A673 (cell line): ENCODE data around the gene RNF208. TPM values are rescaled to one million over a fixed set of nuclear protein-coding genes. Genes with fewer than 3 reads are reported as not detected.
"Not testable (repeated sequence)": the region's sequence is repeated elsewhere in the genome, so short reads cannot be mapped to it uniquely, and the experiment has no call there.

Source experiments
- BruUV-seq: library from RNA; stranded (reverse); fragments of 400-500 nt; replicated peaks from 2 replicates; lab custom pipeline; 2021; lab: Mats Ljungman, UMichigan
- CTCF ChIA-PET: fragments of 300-600 bp; sonication (Branson Sonifier 250); formaldehyde crosslinking; loops from one replicate; lab custom pipeline; 2022; ENCODE audit warnings: antibody characterized with exemption; lab: Charles Lee
- POLR2A ChIA-PET: fragments of 300-600 bp; sonication (Branson Sonifier 250); formaldehyde crosslinking; loops from one replicate; lab custom pipeline; 2022; ENCODE audit warnings: antibody characterized with exemption; ENCODE audit not compliant: low non-redundant PET; lab: Charles Lee
- DNase-seq: peaks from one replicate; pipeline ENCODE4 v3.0.0-alpha.2; 2015; ENCODE audit warnings: low spot score
- H3K27ac ChIP-seq: fragments of 200-600 bp; sonication (generic); 2 replicates; pipeline ENCODE4 v1.5.1; 2016; ENCODE audit warnings: mixed run types, low read depth, mild to moderate bottlenecking, mixed read lengths, antibody characterized with exemption, low read length; ENCODE audit not compliant: poor library complexity, severe bottlenecking
- H3K27me3 ChIP-seq: fragments of 200-600 bp; sonication (generic); replicated peaks from 2 replicates; pipeline ENCODE4 v1.6.1; 2017; ENCODE audit warnings: mixed run types, low read depth, mild to moderate bottlenecking, mixed read lengths, antibody characterized with exemption, low read length; ENCODE audit not compliant: insufficient read depth, poor library complexity
- H3K36me3 ChIP-seq: fragments of 200-600 bp; sonication (generic); 2 replicates; pipeline ENCODE4 v1.6.1; 2016; ENCODE audit warnings: mixed run types, mild to moderate bottlenecking, mixed read lengths, antibody characterized with exemption, low read length; ENCODE audit not compliant: insufficient read depth, poor library complexity, severe bottlenecking
- H3K4me1 ChIP-seq: fragments of 200-600 bp; sonication (generic); 2 replicates; pipeline ENCODE4 v1.6.1; 2017; ENCODE audit warnings: mixed run types, mild to moderate bottlenecking, mixed read lengths, antibody characterized with exemption, low read length; ENCODE audit not compliant: insufficient read depth, poor library complexity, severe bottlenecking
- H3K4me3 ChIP-seq: fragments of 200-600 bp; sonication (generic); 2 replicates; pipeline ENCODE4 v1.5.1; 2016; ENCODE audit warnings: low read depth, mixed run types, mild to moderate bottlenecking, mixed read lengths, low read length; ENCODE audit not compliant: poor library complexity, severe bottlenecking
- H3K9me3 ChIP-seq: fragments of 200-600 bp; sonication (generic); 2 replicates; pipeline ENCODE4 v1.6.1; 2016; ENCODE audit warnings: mixed run types, low read depth, mild to moderate bottlenecking, mixed read lengths, antibody characterized with exemption, low read length; ENCODE audit not compliant: poor library complexity, severe bottlenecking
- CTCF ChIP-seq: fragments of 300-800, 200-600 bp; sonication (generic); conservative IDR thresholded peaks from 2 replicates; pipeline ENCODE4 v1.5.1; 2017; ENCODE audit warnings: low read depth, mild to moderate bottlenecking, antibody characterized with exemption, low read length, moderate library complexity, mixed read lengths
- EZH2 ChIP-seq: fragments of 200-600 bp; sonication (generic); IDR thresholded peaks from 2 replicates; pipeline ENCODE4 v1.6.1; 2017; ENCODE audit warnings: borderline replicate concordance, low read depth, mild to moderate bottlenecking, mixed read lengths, antibody characterized with exemption, low read length; ENCODE audit not compliant: poor library complexity, severe bottlenecking
- intact Hi-C: fragments of 100-400 bp; cut with micrococcal nuclease; formaldehyde crosslinking; loops from one replicate; pipeline ENCODE4 v1.10.0; 2022; ENCODE audit not compliant: unreplicated experiment
- total RNA-seq: library from RNA; stranded (reverse); gene quantifications from 2 replicates; pipeline ENCODE4 v1.2.3, GENCODE V29; 2021

Gene RNF208
- total RNA-seq, 1 experiment from 2014 or later, result 13.7 TPM

- BruUV-seq, result no TSS peak
- intact Hi-C loops, result loop anchor here (2.0 kb wide), 1 partner anchor 41 kb away; the partner anchor contains the start of gene TPRN
- Histone ChIP-seq H3K27me3 (no peaks in the 10 kb centered on the region), H3K4me1 (peaks cover 41% of the 10 kb centered on the region), H3K9me3 (no peaks in the 10 kb centered on the region), H3K4me3 (peak overlapping the region; percentile 97), H3K27ac (peak overlapping the region; percentile 88), H3K36me3 (peaks cover 24% of the 10 kb centered on the region)
- POLR2A ChIA-PET, result interaction anchor here (0.6 to 0.9 kb wide), 2 partner anchors 13 to 171 kb away, joined by 3 to 4 read pairs; partner anchors contain the start of genes NELFB and SAPCD2
- TF ChIP-seq EZH2, result no peak
- no peak for TF ChIP-seq CTCF
- CTCF ChIA-PET, result no interaction called here
- DNase-seq, result no peak
These were observed 19.6 kb upstream of the RNF208 start for GRCh38 chr9:137241490-137242268.

GRCh38 chr9:137240841-137241489 lies 18.9 kb upstream of the RNF208 start, which contains the start of gene TUBB4B:
TSS of gene TUBB4B (plus strand) at chr9:137241287. CDS start at chr9:137241361, 74 bp downstream.
- no peaks in the 10 kb centered on the region for H3K9me3 ChIP-seq
- H3K4me3 ChIP-seq, result peak within 1 kb of the TSS; percentile 97
- DNase-seq, result peak; percentile 100
- no peaks in the 10 kb centered on the region for H3K27me3 ChIP-seq
- no TSS peak for BruUV-seq
- TF ChIP-seq EZH2, result no peak
- TF ChIP-seq CTCF, result no peak
- H3K36me3 ChIP-seq, result peaks cover 24% of the 10 kb centered on the region
- peak within 1 kb of the TSS; percentile 98 for H3K27ac ChIP-seq
- intact Hi-C loops, result loop anchor here (2.0 kb wide), 1 partner anchor 40 kb away; the partner anchor contains the start of gene TPRN
- ChIA-PET CTCF (interaction anchor here (0.5 to 0.6 kb wide), 2 partner anchors 90 to 441 kb away, joined by 13 to 15 read pairs; no protein-coding TSS in a partner anchor), POLR2A (interaction anchor here (0.6 to 1.2 kb wide), 6 partner anchors 14 to 347 kb away, joined by 3 to 16 read pairs (median 4); partner anchors contain the start of genes NELFB and RNF224)
- H3K4me1 ChIP-seq, result peaks cover 44% of the 10 kb centered on the region

- Histone ChIP-seq H3K27ac (peak overlapping the region; percentile 98), H3K36me3 (peaks cover 24% of the 10 kb centered on the region), H3K9me3 (no peaks in the 10 kb centered on the region), H3K4me1 (peaks cover 44% of the 10 kb centered on the region), H3K27me3 (no peaks in the 10 kb centered on the region), H3K4me3 (peak overlapping the region; percentile 97)
- ChIA-PET CTCF (interaction anchor here (0.5 to 0.6 kb wide), 2 partner anchors 89 to 440 kb away, joined by 13 to 15 read pairs; no protein-coding TSS in a partner anchor), POLR2A (interaction anchor here (0.6 to 1.2 kb wide), 6 partner anchors 13 to 346 kb away, joined by 3 to 16 read pairs (median 4); partner anchors contain the start of genes NELFB and RNF224)
- no peak for TF ChIP-seq CTCF
- no peak for TF ChIP-seq EZH2
- no TSS peak for BruUV-seq
- peak; percentile 78 for DNase-seq
- intact Hi-C loops, result loop anchor here (2.0 kb wide), 1 partner anchor 40 kb away; the partner anchor contains the start of gene TPRN
These were observed 18.3 kb upstream of the RNF208 start for GRCh38 chr9:137240318-137240840.

- POLR2A ChIA-PET, result interaction anchor here (1.2 kb wide), 1 partner anchor 12 kb away, joined by 3 read pairs; the partner anchor contains the start of gene RNF224
- BruUV-seq, result TSS peak; percentile 65
- H3K4me1 ChIP-seq, result peaks cover 41% of the 10 kb centered on the region
- H3K27ac ChIP-seq, result peak overlapping the region; percentile 98
- not testable (repeated sequence) for DNase-seq, H3K27me3 ChIP-seq, H3K9me3 ChIP-seq
- CTCF ChIA-PET, result interaction anchor here (0.6 kb wide), 1 partner anchor 211 kb away, joined by 5 read pairs; no protein-coding TSS in a partner anchor
- peaks cover 24% of the 10 kb centered on the region for H3K36me3 ChIP-seq
- intact Hi-C loops, result loop anchor here (2.0 to 5.0 kb wide), 2 partner anchors 39 to 192 kb away; partner anchors contain the start of genes NPDC1 and TPRN
- H3K4me3 ChIP-seq, result peak overlapping the region; percentile 97
These were observed 17.6 kb upstream of the RNF208 start for GRCh38 chr9:137239541-137240200.
